Measurements from ENCODE around the gene AKAP13. TPM values are rescaled to one million over a fixed set of nuclear protein-coding genes. Genes with fewer than 3 reads are reported as not detected.

Gene AKAP13
- total RNA-seq, 1 experiment from 2014 or later = 54.5 TPM

- no peaks in the 10 kb centered on the region for H3K9me3 ChIP-seq (ENCODE audit: low read depth, low read length, poor library complexity, severe bottlenecking)
- ChIA-PET CTCF (no interaction called here), POLR2A (ENCODE audit: low non-redundant PET) (no interaction called here)
- no peaks in the 10 kb centered on the region for H3K27me3 ChIP-seq (replicated peaks; ENCODE audit: insufficient read depth, low read depth, low read length, poor library complexity)
- peaks cover 7% of the 10 kb centered on the region for H3K4me1 ChIP-seq (ENCODE audit: insufficient read depth, low read length, poor library complexity, severe bottlenecking)
- no TSS peak for BruUV-seq (replicated peaks)
- H3K27ac ChIP-seq (ENCODE audit: low read depth, low read length, poor library complexity, severe bottlenecking) = no peak overlapping the region
- no peak overlapping the region for H3K4me3 ChIP-seq (ENCODE audit: low read depth, low read length, poor library complexity, severe bottlenecking)
- intact Hi-C loops (cut with micrococcal nuclease; ENCODE audit: unreplicated experiment) = loop anchor here (5.0 kb wide), 1 partner anchor 50 kb away; no protein-coding TSS in a partner anchor
- DNase-seq (ENCODE audit: low spot score) = no peak
- TF ChIP-seq CTCF (conservative IDR thresholded peaks at IDR 0.05; ENCODE audit: low read depth, low read length) (no peak), EZH2 (IDR thresholded peaks at IDR 0.05; ENCODE audit: borderline replicate concordance, low read depth, low read length, poor library complexity, severe bottlenecking) (no peak)
- H3K36me3 ChIP-seq (ENCODE audit: insufficient read depth, low read length, poor library complexity, severe bottlenecking) = no peaks in the 10 kb centered on the region
These were observed 17.8 kb upstream of the AKAP13 start for GRCh38 chr15:85362436-85363081.

DNA sequence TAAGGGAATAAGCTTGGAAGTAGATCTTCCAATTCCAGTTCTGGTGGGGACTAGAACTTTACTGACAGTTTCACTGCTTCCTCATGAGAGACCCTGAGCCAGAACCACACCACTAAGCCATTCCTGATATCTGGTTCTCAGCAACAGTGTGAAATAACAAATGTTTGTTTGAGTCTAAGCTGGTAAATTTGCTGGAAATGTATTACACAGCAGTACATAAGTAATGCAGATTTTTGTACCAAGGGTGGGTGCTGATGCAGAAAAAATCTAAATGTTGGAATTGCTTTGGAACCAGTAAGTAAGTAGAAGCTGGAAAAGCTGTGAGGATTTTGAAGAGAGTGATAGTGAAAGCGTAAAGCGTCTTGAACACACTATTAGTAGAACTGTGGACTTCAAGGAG is 14.4 kb upstream of the AKAP13 start:
- Histone ChIP-seq H3K9me3 (ENCODE audit: low read depth, low read length, poor library complexity, severe bottlenecking) (no peaks in the 10 kb centered on the region), H3K27ac (ENCODE audit: low read depth, low read length, poor library complexity, severe bottlenecking) (no peak overlapping the region), H3K4me3 (ENCODE audit: low read depth, low read length, poor library complexity, severe bottlenecking) (no peak overlapping the region), H3K4me1 (ENCODE audit: insufficient read depth, low read length, poor library complexity, severe bottlenecking) (no peaks in the 10 kb centered on the region), H3K36me3 (ENCODE audit: insufficient read depth, low read length, poor library complexity, severe bottlenecking) (no peaks in the 10 kb centered on the region), H3K27me3 (replicated peaks; ENCODE audit: insufficient read depth, low read depth, low read length, poor library complexity) (no peaks in the 10 kb centered on the region)
- BruUV-seq (replicated peaks) = no TSS peak
- intact Hi-C loops (cut with micrococcal nuclease; ENCODE audit: unreplicated experiment) = no loop called here
- TF ChIP-seq CTCF (conservative IDR thresholded peaks at IDR 0.05; ENCODE audit: low read depth, low read length) (no peak), EZH2 (IDR thresholded peaks at IDR 0.05; ENCODE audit: borderline replicate concordance, low read depth, low read length, poor library complexity, severe bottlenecking) (no peak)
- no peak for DNase-seq (ENCODE audit: low spot score)
- ChIA-PET POLR2A (ENCODE audit: low non-redundant PET) (no interaction called here), CTCF (no interaction called here)

GRCh38 chr15:85367741-85368140 is 12.7 kb upstream of the AKAP13 start:
- H3K9me3 ChIP-seq (ENCODE audit: low read depth, low read length, poor library complexity, severe bottlenecking) = no peaks in the 10 kb centered on the region
- H3K27ac ChIP-seq (ENCODE audit: low read depth, low read length, poor library complexity, severe bottlenecking) = no peak overlapping the region
- no peaks in the 10 kb centered on the region for H3K4me1 ChIP-seq (ENCODE audit: insufficient read depth, low read length, poor library complexity, severe bottlenecking)
- no peaks in the 10 kb centered on the region for H3K27me3 ChIP-seq (replicated peaks; ENCODE audit: insufficient read depth, low read depth, low read length, poor library complexity)
- no peak overlapping the region for H3K4me3 ChIP-seq (ENCODE audit: low read depth, low read length, poor library complexity, severe bottlenecking)
- CTCF ChIA-PET = no interaction called here
- POLR2A ChIA-PET (ENCODE audit: low non-redundant PET) = no interaction called here
- intact Hi-C loops (cut with micrococcal nuclease; ENCODE audit: unreplicated experiment) = no loop called here
- no peaks in the 10 kb centered on the region for H3K36me3 ChIP-seq (ENCODE audit: insufficient read depth, low read length, poor library complexity, severe bottlenecking)
- TF ChIP-seq CTCF (conservative IDR thresholded peaks at IDR 0.05; ENCODE audit: low read depth, low read length) = no peak
- TF ChIP-seq EZH2 (IDR thresholded peaks at IDR 0.05; ENCODE audit: borderline replicate concordance, low read depth, low read length, poor library complexity, severe bottlenecking) = no peak
- no TSS peak for BruUV-seq (replicated peaks)
- DNase-seq (ENCODE audit: low spot score) = no peak

All from A673 (cell line).